Activated T-cell treated with anti-CD3 and anti-CD28 coated beads for 48 hours (primary cell): ENCODE data around the gene LRRC15.

Experiments
- DNase-seq: peaks from one replicate; pipeline ENCODE4 v3.0.0-alpha.2; 2020; ENCODE audit warnings: low read depth

LRRC15 gene

DNA sequence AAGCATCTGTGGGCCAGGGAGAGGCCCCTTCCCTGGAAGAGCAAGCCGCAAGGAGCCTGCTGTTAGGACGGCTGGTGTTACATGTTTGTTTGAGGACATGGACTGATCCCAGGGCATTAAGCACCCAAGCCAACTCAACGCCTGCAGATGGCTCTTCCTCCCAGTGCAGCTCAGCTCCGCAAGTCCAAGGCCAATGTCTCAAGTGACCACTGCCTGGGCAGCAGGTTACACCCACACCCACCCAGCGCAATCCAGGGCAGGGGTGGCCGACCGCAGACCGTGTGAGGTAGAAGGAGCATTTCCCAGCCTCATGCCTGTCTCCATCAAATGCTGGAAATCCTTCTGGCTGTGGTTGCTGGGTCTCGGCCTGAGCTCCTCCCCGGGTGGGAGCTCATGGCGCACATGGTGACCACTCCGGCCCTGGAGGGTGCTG lies 15.0 kb upstream of the LRRC15 start:
- DNase-seq, result no peak

DNA sequence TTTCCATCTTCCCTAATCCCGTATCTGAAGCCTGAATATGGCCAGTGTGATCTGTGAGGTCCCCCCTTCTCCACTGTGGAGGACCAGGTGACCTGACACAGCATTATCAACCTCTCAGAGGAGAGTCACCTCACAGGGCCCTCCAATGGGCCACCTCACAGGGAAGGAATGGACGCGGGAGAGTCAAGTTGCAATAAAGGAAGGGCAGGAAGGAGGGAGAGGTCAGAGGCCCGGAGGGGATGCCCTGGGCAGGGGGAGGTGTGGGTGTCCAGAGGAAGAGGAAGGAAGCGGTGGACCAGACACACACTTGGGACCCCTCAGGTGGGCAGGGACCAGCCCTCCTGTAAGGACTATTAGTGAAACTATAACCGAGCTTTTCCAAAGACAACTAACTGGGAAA lies 14.6 kb upstream of the LRRC15 start:
- no peak for DNase-seq

DNA sequence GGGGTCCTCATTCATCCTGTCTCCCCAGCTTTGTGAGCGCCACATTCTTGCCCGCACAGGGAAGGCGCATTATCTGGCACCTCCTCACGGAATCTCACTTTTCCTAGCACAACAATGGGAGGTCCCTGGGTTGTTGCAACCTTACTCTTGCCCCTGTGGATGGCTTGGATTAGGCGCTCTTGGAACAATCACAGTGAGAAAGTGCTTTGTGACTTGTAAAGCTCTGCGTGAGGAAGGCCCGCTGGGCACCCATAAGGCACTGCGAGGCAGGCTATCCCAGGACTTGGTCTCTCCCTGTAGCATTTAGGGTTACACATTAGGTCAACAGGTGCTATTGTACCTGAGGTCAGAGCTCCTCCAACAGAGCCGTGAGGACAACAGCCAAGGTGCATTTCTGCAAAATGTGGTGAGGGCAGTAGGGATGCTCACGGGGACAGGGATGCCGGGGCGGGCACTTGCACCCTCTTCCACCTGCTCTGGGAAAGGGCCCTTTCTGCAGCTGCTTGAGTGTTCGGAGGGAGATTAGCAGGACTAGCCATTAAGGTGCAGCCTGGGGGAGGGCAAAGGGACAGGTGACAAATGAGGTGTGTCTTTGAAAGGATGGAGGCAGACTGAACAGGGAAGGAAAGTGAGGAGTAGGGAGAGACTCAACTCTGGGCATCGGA lies 13.9 kb upstream of the LRRC15 start:
- DNase-seq, result no peak

DNA sequence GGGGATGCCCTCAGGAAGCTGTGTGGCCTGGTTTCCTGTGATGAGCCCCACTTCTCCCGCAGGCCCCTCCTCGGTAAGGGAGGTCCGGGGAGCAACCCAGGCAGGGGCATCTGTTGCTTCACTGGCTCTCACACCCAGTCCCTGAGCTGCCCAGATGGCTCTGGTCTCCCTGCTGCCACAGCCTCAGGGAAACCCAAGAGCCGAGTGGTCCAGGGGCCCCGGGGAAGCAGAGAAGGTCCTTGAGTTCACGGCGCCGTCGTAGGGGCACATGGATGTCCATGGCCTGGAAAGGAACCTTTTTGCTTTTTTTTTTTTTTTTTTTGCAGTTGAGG lies 13.3 kb upstream of the LRRC15 start:
- no peak for DNase-seq

DNA sequence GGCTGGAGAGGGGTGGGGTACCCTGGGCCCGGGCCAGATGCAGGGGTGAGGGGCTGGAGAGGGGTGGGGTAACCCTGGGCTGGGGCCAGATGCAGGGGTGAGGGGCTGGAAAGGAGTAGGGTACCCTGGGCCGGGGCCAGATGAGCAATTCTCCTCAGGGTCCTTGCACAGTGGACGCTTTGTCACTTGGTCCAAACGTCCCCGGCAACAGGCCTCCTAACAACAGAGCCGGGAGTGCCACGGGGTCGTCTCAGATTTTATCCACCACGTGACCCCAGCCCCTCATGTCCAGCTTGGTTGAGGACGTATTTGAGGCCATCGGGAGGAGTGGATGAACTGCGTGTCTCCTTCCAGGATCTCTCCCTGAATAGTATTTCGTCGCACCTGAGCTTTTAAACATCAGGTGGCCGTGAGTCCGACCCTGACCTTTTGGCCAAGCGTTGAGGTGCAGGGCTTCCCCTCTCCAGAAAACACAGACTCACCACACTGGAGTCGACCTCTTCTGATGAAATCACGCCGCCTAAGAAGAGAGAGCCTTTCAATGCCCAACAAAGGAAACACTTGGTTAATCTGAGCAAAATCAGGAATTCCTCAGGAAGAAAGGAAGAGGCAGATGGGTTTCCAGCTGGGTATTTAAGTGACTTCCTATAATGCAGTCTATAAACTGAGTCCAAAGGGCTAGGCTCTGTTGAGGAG lies 12.8 kb upstream of the LRRC15 start:
- DNase-seq, result no peak

DNA sequence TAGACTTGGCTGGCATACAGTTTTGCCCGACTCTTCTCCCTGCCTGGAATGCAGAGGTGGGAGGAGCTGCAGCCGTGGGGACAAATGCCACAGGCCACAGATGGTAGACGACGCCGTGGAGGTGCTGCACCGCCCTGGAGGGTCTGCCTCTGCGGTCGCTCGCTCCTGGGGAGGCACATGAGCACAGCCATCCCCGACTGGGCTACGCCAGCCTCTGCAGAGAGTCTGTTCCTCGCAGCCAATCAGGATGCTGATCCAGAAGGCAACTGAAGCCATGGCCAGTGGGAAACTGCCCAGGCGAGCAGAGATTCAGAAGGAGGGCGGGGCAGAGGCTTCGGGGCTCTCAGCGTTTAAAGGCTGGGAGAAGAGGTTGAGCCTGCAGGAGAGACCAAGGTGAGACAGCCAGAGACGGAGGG lies 11.9 kb upstream of the LRRC15 start:
- DNase-seq, result no peak

DNA sequence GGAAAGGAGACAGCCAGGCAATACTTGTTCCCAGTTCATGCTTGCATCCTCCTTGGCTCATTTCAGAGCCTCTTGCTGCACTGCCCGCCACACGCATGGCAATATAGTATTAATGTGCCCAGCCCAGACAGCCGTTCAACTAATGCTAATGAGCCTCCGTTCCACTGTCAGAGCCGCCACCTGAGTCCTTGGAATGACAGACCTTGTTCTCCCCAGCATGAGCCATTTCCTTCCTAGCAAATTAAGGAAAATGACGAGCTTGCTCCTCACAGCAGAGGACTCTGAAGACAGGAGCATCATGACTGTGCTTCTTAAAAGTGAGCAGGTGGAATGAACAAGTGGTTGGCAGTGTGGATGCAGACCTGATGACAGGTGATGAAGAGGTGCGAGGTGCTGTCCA lies 10.8 kb upstream of the LRRC15 start:
- DNase-seq, result no peak

DNA sequence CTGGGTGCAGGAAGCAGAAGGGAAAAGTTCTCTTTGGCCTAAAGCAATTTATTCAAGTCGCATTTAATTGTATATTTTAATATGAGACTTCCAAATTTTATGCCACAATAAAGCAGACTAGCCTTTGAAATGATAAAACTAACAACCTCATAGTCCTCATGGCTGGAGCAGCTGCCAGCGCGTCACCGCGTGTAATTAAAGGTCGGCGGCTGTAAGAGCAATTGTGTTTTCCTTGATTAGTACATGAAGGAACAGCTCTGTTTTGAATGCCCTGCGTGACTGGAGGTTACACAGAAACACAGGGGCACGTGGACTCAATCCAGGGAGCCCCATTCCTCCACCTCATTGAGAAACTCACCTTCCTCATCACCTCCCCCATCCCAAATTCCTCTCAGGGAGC lies 10.1 kb upstream of the LRRC15 start:
- no peak for DNase-seq

DNA sequence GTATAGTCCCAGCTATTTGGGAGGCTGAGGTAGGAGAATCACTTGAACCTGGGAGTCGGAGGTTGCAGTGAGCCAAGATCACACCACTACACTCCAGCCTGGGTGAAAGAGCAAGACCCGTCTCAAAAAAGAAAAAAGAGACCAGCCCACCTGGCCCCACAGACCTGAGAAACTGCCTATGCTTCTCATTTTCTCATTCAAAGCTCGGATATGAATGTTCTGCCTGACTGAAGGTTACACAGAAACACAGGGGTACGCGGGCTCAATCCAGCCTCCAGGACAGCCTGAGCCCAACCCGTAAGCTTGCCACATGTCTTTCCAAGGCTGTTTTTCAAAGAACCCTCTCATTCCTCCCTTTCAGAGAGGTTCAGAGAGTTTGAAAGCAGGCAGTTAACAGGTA lies 9.7 kb upstream of the LRRC15 start:
- DNase-seq, result no peak

DNA sequence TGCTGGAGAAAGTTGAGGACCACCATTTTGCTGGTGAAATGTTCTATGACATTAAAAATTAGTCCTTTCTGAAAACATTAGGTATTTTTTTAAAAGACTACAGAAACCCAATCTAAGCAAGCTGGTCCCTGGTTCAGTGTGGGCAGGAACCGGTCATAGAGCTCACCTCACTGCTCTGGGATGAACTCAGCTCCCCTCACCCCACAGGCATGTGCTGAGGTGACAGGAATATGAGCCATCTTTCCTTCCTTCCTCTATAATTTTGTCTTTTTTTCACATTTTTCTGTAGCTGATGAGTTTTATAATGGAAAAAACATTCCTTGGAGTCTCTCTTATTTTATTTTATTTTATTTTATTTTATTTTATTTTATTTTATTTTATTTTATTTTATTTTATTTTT lies 8.2 kb upstream of the LRRC15 start:
- DNase-seq, result no peak

DNA sequence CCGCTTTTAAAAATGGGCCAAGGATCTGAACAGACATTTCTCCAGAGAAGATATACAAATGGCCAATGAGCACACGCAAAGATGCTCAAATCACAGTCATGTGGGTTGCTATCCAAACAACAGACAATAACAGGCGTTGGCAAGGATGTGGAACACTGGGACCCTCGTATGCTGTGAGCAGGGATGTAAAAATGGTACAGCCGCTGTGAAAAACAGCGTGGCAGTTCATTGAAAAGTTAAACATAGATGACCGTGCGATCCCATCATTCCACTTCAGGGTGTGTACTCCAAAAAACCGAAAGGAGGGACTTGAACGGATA lies 6.7 kb upstream of the LRRC15 start:
- no peak for DNase-seq

DNA sequence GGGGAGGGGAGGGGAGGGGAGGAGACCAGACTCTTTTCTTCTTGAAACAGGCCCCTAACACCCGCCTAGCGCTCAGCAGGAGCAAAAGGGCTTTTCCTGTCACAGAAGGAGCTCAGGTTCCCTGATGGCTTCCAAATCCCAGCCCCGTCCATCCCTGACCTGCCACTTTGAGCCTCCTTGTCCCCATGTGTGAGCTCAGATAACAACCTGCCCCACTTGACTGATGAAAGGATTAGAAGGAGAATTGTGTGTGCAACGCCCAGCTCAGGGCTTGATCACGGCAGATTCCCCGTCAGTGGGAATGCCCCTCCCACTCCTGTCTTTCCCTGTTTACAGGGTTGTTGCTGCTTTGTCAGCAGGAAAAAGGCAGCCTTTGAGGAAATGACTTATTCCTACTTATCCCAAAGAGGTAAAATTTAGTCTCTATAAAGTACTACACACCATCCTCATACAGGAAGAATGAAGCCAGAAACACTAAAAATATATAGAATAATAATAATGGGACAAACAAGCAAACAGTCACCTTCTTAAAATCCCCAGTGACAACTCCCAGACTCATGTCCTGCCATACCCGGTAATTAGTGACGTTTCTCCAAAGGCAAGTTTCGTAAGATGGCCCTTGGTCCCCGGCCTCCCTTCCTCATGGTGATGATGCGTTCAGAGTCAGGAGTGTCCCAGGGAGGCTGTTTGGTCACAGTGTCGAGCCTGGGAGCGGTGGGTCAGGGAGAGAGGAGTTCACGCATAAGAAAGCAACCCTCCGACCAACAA lies 6.1 kb upstream of the LRRC15 start:
- DNase-seq, result no peak

DNA sequence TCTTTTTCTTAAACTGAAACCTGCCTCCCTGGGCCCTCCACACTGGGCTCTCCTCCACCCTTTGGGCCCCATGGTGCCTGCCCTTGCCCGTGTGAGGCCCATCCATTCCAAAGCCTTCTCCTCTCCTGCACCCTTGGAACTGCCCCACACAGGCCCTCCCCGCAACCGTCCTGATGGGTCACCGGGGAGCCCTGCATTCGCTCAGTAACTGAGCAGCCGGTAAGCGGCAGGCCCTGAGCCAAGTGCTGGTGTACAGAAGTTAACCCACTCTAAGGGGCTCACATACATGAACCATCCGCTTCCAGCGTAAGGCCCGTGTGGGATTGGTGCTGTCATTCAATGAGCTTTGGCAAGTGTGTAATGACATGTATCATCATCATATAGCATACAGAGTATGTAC lies 5.4 kb upstream of the LRRC15 start:
- no peak for DNase-seq

DNA sequence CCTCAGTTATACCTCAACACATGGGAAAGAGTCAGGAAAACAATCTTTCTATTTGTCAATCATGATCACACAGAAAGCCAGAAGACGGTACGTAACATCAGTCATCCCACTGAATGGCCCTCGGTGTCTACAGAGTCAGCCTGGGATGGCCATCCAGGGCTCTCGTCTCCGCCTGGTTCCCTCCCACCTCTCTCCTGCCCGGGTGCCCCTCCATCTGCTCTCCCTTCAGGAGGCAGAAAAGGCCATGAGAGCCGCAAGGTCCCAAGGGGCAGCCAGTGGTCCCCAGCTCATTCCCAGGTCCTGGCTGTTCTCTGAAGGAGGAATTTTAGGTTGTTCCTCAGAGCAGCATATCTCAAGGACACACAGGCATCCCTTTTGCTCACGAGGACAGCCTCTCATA lies 4.4 kb upstream of the LRRC15 start:
- DNase-seq, result no peak

DNA sequence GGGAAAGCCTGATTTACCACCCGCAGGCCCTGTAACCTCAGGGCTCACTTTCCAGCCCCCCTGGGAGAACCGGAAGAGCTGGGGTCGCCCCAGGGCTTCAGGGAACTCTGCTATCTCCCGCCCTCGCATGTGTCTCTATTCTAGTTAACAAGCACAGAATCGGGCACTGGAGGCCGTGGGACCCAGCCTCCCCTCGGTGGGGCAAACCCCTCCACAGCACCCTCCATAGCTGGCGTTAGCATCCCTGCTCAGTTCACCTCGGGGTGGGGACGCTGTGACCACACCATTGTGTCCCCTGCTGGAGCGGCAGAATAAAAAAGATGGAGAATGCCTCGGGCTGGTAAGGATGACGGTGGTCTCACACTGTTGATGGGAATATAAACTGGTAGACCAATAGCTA lies 3.5 kb upstream of the LRRC15 start:
- DNase-seq, result no peak

DNA sequence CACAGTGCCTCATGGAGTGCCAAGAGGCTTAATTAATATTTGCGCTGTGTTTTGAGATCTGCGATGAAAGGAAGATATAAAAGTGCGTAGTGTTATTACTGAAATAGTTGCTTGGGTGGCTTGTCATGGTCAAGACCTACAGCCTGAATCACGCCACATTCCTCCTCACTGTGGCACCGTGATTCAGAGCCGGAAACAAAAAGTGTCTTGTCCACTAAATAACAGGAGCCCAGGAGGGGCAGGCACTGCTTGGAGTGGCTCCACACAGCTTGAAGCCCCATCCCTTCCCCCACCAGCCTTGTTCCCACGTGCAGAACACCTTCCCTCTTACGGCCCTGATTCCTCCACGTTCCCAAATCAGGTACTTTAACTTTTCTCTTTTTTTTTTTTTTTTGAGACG lies 1.2 kb upstream of the LRRC15 start:
- DNase-seq, result no peak

DNA sequence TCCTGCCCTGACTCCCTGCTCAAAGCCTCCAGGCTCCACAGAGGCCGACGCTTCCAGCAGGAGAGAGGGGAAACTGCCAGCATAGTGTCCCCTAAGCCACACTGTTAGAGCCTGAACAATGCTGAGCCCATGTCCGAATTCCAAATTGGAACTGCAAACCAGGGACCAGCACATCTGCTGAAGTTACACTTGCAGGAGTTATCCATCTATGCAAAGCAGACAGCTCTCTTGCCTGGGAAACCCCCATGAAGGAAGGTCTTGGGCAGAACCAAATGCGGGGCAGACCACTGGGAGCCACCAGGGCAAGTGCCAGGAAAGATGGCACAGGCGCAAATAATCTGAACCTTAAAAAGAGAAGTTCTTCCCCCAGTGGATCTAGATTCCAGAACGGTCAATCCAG lies 625 bp downstream of the LRRC15 start:
- no peak for DNase-seq

DNA sequence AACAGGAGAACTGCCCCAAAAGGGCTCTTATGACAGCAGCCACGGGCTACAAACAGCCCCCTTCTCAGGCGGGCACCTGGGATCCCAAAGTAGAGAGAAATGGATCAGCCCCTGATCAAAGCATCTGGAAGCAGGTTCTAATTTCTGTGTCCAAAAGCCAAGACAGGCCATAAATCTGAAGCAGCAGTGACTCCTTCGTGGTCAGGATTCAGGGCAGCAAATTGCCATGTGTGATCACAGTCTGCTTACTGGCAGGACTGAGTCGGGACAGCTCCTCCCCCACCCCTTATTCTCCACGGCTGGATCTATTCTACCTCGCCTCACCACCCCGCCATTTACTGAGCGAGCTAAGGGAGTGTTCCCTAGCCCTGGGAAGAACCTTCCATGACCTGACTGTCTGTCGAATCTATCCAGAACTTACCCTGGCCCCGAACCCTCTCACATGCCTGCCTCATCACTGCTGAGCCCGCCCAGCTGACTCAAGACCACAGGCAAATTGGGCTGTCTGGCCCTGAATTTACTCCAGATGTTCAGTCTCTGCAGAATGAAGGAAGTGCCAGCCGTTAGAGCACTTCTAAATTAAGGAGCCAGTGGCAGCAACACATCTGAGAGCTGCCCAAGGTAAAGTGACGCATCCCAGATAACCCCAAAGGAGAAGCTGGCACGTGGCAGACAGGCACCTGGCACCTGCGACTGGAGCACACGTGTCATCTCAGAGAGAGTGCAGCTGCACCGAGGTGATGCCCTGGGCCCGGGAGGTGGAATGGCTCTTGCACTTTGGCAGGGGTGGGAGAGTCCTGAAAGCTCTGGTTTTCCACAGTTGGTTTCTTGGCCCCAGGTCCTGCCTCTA lies 1.3 kb downstream of the LRRC15 start:
- no peak for DNase-seq

DNA sequence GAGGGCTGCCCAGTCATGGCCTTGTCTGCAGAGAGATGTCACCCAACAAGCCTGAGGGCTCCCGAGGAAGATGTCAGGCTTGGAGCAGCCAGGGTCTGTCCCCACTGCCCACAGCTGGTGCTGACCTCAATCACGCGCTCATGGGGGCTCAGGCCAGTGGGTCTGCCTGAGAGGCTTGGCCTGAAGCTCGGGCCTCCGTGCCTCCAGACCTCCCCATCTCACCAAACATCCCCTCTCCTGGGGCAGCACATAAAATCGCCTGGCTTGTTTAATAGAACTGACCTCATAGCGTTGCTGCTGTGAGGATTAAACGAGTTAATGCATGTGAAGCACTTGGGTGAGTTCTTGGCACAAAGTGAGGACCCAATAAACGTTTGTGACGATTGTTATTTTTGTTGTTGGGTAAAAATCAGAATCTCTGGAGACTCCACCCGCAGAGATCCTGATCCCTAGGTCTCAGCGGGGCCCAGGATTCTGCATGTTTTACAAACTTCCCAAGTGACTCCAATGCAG lies 3.5 kb downstream of the LRRC15 start:
- no peak for DNase-seq

DNA sequence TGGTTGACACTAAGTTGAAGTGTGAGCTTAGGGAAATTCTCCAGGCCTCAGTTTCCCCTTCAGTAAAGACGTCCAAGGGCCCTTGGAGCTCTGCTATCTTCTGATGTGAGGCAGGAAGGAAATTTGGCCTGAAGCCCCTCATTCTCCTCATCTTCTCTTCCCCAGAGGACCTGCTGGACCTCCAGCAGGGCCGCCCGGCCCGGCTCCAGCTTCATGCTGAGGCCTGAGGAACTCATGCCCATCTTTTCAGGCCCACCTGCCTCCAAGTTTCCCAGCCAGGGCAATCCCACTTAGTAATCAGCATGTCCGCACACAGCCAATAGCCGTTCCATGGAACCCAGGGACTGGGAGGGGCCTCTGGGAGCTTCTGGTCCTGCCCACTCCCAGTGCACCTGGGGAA lies 4.0 kb downstream of the LRRC15 start:
- DNase-seq, result no peak

DNA sequence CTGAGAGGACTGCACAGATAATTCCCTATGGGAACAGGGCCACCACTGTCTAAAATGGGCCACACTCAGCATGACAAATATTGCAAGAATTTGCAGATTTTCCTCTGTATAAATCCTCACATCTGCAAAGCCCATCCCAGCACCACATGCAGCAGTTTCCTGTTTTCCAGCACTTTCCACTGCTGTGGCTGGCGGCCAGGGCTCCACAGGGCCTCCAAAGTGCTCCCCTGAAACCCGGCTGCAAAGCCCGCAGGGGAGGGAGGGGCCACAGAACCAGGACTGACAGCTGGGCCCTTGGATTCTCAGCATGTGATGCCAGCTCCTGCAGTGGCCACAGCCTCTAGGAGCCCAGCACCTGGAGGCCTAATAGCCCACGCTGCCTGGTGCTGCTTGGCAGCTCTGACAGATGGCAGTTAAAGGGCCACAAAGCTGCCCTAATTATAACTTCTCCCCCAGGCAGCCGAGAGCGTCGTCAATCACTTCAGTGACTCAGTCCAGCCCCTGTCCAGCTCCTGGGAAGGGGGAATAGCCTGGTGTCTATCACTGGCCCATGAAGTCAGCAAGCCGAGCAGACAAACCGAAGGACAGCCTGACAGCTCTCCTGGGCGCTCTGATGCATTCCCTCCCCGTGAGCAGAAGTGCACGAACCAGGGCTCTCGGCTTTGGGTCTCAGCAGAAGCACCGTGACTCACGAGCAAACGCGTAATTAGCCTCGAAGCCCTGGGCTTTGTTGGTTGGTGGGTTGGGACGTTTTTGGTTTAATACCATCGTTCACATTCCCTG lies 4.7 kb downstream of the LRRC15 start:
- DNase-seq, result no peak

DNA sequence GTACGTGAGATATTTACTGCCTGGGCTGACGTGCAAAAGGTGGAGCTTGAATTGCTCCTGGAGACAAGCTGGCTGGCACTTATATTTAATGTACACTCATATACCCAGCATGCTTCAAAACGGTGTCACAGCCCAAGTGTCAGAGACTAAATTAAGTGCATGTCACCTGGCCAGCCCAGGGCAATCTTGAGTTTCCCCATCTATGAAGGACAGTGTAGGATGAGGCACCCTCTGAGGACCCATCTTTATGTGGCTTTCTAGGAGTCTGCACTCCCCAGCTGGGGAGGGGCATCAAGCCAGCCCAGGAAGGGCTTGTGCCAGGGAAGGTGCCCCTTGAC lies 5.3 kb downstream of the LRRC15 start:
- DNase-seq, result no peak
